Activated T-cell treated with anti-CD3 and anti-CD28 coated beads, Interleukin-2, amount 50 U/mL, for 48 hours (primary cell): ENCODE data around the gene POP4.
"Not testable (repeated sequence)": the region's sequence is repeated elsewhere in the genome, so short reads cannot be mapped to it uniquely, and the experiment has no call there.

ENCODE experiments used
- DNase-seq, 2 experiments: peaks; one replicate each; pipeline ENCODE4 v3.0.0-alpha.2; 2020

POP4 gene

GRCh38 chr19:29605653-29606419, at the start of gene POP4:
TSS of gene POP4 (plus strand) at chr19:29606283. CDS start at chr19:29606319, 36 bp downstream.
- DNase-seq, result peak; percentile 98

- DNase-seq, result not testable (repeated sequence)
Measured at GRCh38 chr19:29559110-29559509, 47.0 kb upstream of the POP4 start.

GRCh38 chr19:29559743-29560142, 46.3 kb upstream of the POP4 start:
- DNase-seq, result no peak

- no peak for DNase-seq
Measured at GRCh38 chr19:29560313-29561075, 45.6 kb upstream of the POP4 start.

- peak in 1 of 2 experiments; percentile 4 for DNase-seq
Measured at GRCh38 chr19:29561601-29562000, 44.5 kb upstream of the POP4 start.

GRCh38 chr19:29562299-29563297, 43.5 kb upstream of the POP4 start:
- peak in 1 of 2 experiments; percentile 7 for DNase-seq

GRCh38 chr19:29563486-29564101, 42.5 kb upstream of the POP4 start:
- DNase-seq, result peak in 1 of 2 experiments; percentile 11

- peak; percentile 28 to 34 for DNase-seq
Measured at GRCh38 chr19:29564574-29565005, 41.5 kb upstream of the POP4 start.

GRCh38 chr19:29565171-29565570, 40.9 kb upstream of the POP4 start:
- DNase-seq, result no peak

- DNase-seq, result peak; percentile 7 to 9
Measured at GRCh38 chr19:29566496-29567054, 39.5 kb upstream of the POP4 start.

- DNase-seq, result peak in 1 of 2 experiments; percentile 4
Measured at GRCh38 chr19:29567366-29567915, 38.6 kb upstream of the POP4 start.

- peak in 1 of 2 experiments; percentile 14 for DNase-seq
Measured at GRCh38 chr19:29568036-29569025, 37.8 kb upstream of the POP4 start.

GRCh38 chr19:29569038-29569911, 36.8 kb upstream of the POP4 start:
- peak in 1 of 2 experiments; percentile 9 for DNase-seq

GRCh38 chr19:29571181-29571580, 34.9 kb upstream of the POP4 start:
- peak in 1 of 2 experiments; percentile 5 for DNase-seq

- DNase-seq, result no peak
Measured at GRCh38 chr19:29573486-29573885, 32.6 kb upstream of the POP4 start.

GRCh38 chr19:29574510-29574909, 31.6 kb upstream of the POP4 start:
- no peak for DNase-seq

GRCh38 chr19:29576046-29576606, 30.0 kb upstream of the POP4 start:
- DNase-seq, result peak; percentile 22 to 44

GRCh38 chr19:29576761-29577648, 29.1 kb upstream of the POP4 start:
- peak; percentile 48 to 62 for DNase-seq
